HG03025 (cell line): ENCODE data around the gene OMG.
"Not testable (repeated sequence)": the region's sequence is repeated elsewhere in the genome, so short reads cannot be mapped to it uniquely, and the experiment has no call there.

Source experiments
- ATAC-seq: cut with Tn5 transposase; IDR thresholded peaks from one replicate; pipeline ENCODE4 v1.9.1; 2021; ENCODE audit warnings: mild to moderate bottlenecking, moderate library complexity; ENCODE audit not compliant: unreplicated experiment, low FRiP score

Gene OMG

GRCh38 chr17:31297090-31297489 lies at the start of gene OMG:
Gene OMG (minus strand): TSS chr17:31297239. CDS start chr17:31296331, 908 bp downstream.
- ATAC-seq: no peak

GRCh38 chr17:31345191-31345747 lies 48.2 kb upstream of the OMG start:
- not testable (repeated sequence) for ATAC-seq

- ATAC-seq: no peak
These were observed 43.0 kb upstream of the OMG start for GRCh38 chr17:31339906-31340661.

- ATAC-seq: no peak
These were observed 32.2 kb upstream of the OMG start for GRCh38 chr17:31329221-31329620.

GRCh38 chr17:31328160-31328535 lies 31.1 kb upstream of the OMG start:
- no peak for ATAC-seq

- ATAC-seq: no peak
These were observed 30.6 kb upstream of the OMG start for GRCh38 chr17:31327534-31328159.

GRCh38 chr17:31323551-31323950 lies 26.5 kb upstream of the OMG start:
- no peak for ATAC-seq

GRCh38 chr17:31321966-31322365 lies 24.9 kb upstream of the OMG start:
- ATAC-seq: no peak

- ATAC-seq: no peak
These were observed 24.4 kb upstream of the OMG start, which contains the start of gene EVI2A for GRCh38 chr17:31321481-31321880. Gene EVI2A (minus strand): TSS chr17:31321622. CDS start chr17:31319013, 2,609 bp downstream.

GRCh38 chr17:31320791-31321190 lies 23.8 kb upstream of the OMG start:
- ATAC-seq: no peak

GRCh38 chr17:31320241-31320640 lies 23.2 kb upstream of the OMG start:
- ATAC-seq: no peak

GRCh38 chr17:31318851-31319661 lies 22.0 kb upstream of the OMG start:
- no peak for ATAC-seq

- ATAC-seq: no peak
These were observed 21.3 kb upstream of the OMG start for GRCh38 chr17:31318298-31318801.

GRCh38 chr17:31314782-31315100 lies 17.7 kb upstream of the OMG start:
- ATAC-seq: no peak

GRCh38 chr17:31313982-31314781 lies 17.1 kb upstream of the OMG start, which contains the start of gene EVI2B:
Gene EVI2B (minus strand): TSS chr17:31314054. CDS start chr17:31305609, 8,445 bp downstream.
- no peak for ATAC-seq

GRCh38 chr17:31312223-31312622 lies 15.2 kb upstream of the OMG start:
- not testable (repeated sequence) for ATAC-seq

GRCh38 chr17:31311526-31311925 lies 14.5 kb upstream of the OMG start:
- no peak for ATAC-seq

GRCh38 chr17:31310886-31311285 lies 13.8 kb upstream of the OMG start:
- no peak for ATAC-seq

GRCh38 chr17:31310260-31310659 lies 13.2 kb upstream of the OMG start:
- no peak for ATAC-seq

GRCh38 chr17:31309556-31309955 lies 12.5 kb upstream of the OMG start:
- ATAC-seq: no peak
